GM18502 (cell line): ENCODE results near the gene GAS7.
A peak's percentile ranks its signal among the peaks of the same experiment; 100 is the strongest.

Experiments
- ATAC-seq: cut with Tn5 transposase; IDR thresholded peaks from one replicate; pipeline ENCODE4 v1.9.1; 2021; ENCODE audit warnings: mild to moderate bottlenecking; ENCODE audit not compliant: unreplicated experiment, poor library complexity

GAS7 gene

GRCh38 chr17:10082795-10083194, 115.6 kb downstream of the GAS7 start:
- no peak for ATAC-seq

DNA sequence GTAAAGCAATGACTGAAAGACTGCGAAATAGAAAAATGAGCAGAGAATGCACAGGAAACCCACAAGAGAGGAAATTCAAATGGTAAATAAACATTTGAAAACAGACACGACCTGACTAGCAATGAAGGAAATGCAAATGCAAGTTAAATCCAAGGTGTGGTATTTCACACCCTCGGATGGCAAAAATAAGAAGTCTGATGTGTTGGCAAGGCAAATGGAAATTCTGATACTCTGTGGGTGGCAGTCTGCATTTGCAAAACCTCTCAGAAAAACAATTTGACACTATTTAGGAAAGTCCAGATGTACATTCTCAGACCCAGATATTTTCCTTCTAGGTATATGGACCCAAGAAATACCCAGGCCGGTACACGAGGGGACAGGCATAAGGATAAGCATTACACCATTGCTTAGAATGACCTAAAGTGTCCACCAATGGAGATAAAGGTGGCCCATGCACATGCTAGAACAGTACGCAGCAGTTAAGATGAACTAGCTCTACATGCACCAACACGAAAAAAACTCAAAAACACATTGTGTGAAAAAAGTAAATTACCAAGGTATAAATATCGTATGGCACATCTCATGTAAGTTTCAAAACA, 116.7 kb downstream of the GAS7 start:
- ATAC-seq: no peak

- ATAC-seq: no peak
Observed at GRCh38 chr17:10077561-10078299, 120.7 kb downstream of the GAS7 start.

- no peak for ATAC-seq
Observed at GRCh38 chr17:10075919-10076318, 122.5 kb downstream of the GAS7 start.

GRCh38 chr17:10073941-10074340, 124.5 kb downstream of the GAS7 start:
- ATAC-seq: no peak

DNA sequence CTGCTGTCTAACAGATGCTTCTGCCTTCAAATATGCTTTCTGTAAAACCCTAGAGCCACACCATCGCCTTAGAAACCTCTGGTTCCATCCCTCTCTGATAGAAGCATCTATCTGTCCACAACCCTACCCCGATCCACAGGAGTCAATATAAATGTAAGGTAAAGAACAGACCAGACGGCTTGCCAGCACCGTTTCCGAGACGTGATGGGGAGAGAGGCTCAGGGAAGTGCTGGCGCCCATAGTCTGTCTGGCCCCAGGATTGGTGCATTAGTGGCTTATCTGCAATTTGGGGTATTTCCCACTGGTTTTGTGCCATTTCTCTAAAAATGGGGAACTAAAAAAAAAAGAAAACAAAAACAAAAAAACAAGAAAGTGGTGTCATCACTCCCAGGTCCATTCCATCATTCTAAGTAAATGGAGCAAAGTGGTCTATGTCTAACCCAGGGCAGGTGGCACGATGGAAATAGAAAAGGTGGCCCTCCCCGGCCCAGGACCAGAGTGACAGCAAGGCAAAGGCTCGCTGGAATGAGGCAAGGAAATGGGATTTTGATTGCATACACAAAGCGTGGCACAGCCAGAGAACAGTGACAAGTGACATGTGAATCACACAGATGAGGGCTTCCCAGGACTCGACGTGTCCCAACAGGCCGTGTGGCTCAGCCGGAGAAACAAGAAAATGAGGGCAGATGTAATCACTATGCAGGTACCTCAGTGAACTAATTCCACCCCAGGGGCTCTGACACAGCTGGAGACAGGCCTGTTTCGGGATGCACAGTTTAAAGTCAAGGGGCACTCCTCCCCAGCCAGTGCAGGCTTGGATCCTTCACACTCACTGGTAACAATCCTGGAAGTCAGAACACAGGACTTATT, 125.6 kb downstream of the GAS7 start:
- no peak for ATAC-seq

DNA sequence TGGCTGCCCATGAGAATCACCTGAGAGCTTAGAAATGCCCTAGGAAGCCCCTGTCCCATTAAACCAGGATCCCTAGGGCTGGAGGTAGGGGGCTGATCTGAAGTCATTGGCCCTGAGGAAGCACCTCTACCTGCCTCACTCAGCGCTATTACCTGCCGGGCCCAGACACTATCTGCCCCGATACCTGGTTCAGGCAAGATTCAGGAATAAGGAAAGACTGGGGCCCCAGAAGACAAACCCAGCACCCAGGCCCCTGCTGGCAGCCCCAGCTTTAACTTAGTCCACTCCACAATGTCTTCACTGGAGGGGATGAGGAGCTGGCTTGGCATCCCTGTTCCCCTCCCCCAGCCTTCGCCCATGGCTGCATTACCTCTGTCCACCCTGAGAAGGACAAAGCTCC, 126.3 kb downstream of the GAS7 start:
- ATAC-seq: no peak

DNA sequence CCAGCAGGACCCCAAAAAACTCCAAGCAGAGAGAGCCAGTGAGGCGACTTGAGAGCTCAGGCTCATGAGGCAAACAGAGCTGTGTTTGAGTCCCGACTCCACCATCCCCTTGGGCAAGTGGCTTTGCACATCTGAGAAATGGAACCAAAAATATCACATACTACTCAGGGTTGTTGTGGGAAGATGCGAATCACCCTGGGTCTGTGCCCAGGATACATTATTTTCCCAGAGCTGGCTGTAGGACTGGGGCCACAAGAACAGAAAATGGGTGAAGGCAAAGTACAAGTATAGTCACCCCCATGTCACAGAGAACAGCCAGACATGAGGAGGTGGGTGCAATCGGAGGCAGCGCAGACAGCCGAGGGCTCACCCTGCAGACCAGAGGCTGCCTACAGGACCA, 127.3 kb downstream of the GAS7 start:
- no peak for ATAC-seq

- ATAC-seq: no peak
Observed at GRCh38 chr17:10070690-10071089, 127.7 kb downstream of the GAS7 start.

DNA sequence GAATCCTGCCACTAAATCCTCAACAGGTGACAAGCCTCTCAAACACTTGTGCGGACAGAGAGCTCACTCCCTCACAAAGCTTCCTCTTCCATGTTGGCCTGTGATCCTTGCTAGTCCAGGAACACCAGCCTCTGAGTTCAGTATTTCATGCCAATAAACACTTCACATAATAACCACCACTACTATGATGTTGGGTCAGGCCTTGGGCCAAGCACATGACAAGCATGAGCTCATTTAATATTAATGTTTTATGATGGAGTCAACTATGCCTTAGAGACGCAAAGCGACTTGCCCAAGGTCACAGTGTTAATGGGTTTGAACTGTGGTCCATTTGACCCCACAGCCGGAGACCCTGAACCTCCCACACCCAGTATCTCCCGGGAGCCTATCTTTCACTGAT, 129.1 kb downstream of the GAS7 start:
- no peak for ATAC-seq

DNA sequence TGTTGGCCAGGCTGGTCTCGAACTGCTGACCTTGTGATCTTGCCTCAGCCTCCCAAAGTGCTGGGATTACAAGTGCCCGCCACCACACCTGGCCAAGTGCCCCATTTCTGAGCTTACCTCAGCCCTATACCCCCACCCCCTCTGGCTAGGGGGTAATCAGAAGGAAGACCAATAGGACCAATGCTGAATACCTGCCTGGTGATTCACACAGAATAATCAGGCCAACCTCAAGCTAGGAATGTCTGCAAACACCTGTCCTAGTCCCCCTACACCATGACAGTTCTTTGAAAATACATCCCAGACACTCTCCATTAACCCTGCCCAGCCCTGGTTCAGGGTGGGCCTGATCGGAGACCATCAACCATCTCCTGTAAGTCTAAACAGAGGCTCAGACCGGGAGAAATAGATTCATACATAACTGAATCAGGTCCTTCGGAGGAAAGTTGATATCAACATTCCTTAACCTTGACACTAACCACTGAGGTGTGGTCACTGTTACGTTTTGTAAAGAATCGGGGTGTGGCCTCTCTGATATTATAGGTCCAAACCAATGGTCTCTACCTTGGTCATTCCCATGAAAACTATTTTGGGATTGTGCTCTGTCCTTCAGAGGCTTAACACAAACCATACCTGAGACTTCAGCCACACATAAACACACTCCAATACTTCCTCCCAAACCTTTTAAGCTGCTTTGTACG, 130.8 kb downstream of the GAS7 start:
- no peak for ATAC-seq

- ATAC-seq: no peak
Observed at GRCh38 chr17:10064536-10064935, 133.9 kb downstream of the GAS7 start.

GRCh38 chr17:10063730-10064241, 134.6 kb downstream of the GAS7 start:
- no peak for ATAC-seq

GRCh38 chr17:10062691-10063385, 135.6 kb downstream of the GAS7 start:
- no peak for ATAC-seq

- no peak for ATAC-seq
Observed at GRCh38 chr17:10061111-10061845, 137.1 kb downstream of the GAS7 start.

DNA sequence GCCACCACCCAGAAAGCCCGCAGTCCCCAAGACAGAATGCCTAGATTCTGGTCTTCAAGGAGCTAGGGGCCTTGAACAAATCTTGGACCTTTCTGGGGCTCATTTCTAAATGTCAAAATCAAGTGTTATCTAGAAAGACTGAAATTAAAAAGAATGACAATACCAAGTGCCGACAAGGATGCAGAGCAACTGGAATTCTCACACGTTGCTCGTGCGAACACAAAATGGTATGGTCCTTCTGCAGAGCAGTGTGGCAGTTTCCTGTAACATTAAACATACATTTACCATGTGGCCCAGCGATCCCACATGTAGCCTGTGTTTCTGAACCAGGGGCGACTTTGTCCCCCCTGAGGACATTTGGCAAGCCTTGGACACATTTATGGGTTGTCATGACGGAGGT, 137.9 kb downstream of the GAS7 start:
- no peak for ATAC-seq

DNA sequence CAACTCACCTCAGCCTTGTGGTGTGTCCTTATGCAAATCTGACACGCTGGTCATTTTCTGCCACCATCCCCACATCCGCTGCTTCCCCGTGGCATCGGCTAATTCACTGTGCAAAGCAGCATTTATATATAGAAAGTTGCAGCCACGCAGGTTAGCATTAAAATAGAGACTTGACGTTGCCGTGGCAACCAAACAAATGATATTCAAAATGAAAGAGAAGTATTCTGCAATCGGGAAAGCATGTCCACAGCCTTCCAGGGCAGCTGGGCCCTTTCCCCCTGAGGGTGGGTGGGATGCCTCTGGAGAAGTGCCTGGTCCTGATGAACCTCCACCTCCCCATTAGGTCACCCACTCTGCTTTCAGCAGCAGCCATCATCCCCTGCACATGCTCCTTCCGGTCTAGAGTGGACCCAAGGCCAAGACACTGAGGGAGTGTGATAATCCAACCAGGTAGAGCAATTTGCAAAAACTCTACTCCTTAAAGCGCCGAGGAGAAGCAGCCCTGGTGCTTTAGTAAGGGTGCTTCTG, 138.7 kb downstream of the GAS7 start:
- ATAC-seq: peak; percentile 87

- ATAC-seq: peak; percentile 10
Observed at GRCh38 chr17:10058921-10059683, 139.3 kb downstream of the GAS7 start.
